Keratinocyte (primary cell): ENCODE results near the gene SMNDC1.

Experiments used
- EZH2 ChIP-seq: IDR thresholded peaks from one replicate; pipeline ENCODE4 v1.6.1; 2012; ENCODE audit warnings: inconsistent platforms, mild to moderate bottlenecking, low read length, moderate library complexity
- TF ChIP-seq, protein P1 (sequence below), 3 experiments: IDR thresholded peaks in 1 of 3; conservative IDR thresholded peaks in 1 of 3; optimal IDR thresholded peaks in 1 of 3; 2 replicates in 2 of 3; 3 replicates in 1 of 3; pipeline versions ENCODE3 to v1.5.1; 2011; ENCODE audit warnings: low read length in 3 of 3, mild to moderate bottlenecking in 3 of 3, moderate library complexity in 2 of 3, control low read depth in 1 of 3, inconsistent platforms in 1 of 3; ENCODE audit not compliant: insufficient read depth in 2 of 3; ENCODE audit errors: extremely low read depth in 1 of 3

DNA sequence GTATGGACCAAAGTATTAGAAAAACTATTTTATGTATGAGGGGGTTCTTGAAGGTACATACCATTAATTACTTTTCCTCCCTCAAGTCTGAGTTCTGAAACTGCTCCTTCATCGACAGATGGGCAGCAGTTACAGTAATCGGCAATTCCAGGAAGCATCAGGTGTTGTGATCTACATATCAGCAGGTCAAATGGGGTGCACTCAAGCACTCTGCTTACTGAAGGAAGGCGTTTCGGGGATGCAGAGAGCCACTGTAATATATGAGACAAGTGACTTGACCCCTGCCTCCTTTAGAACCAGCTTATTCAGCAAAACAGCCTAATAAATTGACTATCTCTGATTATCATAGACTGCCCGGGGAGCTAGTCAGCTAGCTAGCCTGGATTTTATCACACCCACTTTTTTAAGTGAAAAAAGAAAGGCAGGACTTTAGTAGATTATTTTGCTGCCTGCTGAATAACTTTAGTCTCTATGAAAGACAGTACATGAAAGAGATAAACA lies 4.2 kb downstream of the SMNDC1 start:
- TF ChIP-seq, protein P1, sequence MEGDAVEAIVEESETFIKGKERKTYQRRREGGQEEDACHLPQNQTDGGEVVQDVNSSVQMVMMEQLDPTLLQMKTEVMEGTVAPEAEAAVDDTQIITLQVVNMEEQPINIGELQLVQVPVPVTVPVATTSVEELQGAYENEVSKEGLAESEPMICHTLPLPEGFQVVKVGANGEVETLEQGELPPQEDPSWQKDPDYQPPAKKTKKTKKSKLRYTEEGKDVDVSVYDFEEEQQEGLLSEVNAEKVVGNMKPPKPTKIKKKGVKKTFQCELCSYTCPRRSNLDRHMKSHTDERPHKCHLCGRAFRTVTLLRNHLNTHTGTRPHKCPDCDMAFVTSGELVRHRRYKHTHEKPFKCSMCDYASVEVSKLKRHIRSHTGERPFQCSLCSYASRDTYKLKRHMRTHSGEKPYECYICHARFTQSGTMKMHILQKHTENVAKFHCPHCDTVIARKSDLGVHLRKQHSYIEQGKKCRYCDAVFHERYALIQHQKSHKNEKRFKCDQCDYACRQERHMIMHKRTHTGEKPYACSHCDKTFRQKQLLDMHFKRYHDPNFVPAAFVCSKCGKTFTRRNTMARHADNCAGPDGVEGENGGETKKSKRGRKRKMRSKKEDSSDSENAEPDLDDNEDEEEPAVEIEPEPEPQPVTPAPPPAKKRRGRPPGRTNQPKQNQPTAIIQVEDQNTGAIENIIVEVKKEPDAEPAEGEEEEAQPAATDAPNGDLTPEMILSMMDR (optimal IDR thresholded peaks at IDR 0.05 in 1 of 3, IDR thresholded peaks at IDR 0.05 in 1 of 3, conservative IDR thresholded peaks at IDR 0.05 in 1 of 3; ENCODE audit: extremely low read depth in 1 of 3, insufficient read depth in 2 of 3, low read length in 3 of 3) = no peak
- no peak for TF ChIP-seq EZH2
